Hepatocyte (in vitro differentiated cells): ENCODE measurements around the gene PTPRK. TPM values are rescaled to one million over a fixed set of nuclear protein-coding genes. Genes with fewer than 3 reads are reported as not detected.

ENCODE experiments used
- DNase-seq: peaks from one replicate; pipeline ENCODE4 v3.0.0-alpha.2; 2016; ENCODE audit warnings: low spot score
- H2AFZ ChIP-seq: fragments of 200-600 bp; sonication (generic); 2 replicates; pipeline ENCODE4 v1.6.0; 2016; ENCODE audit warnings: antibody characterized with exemption, mild to moderate bottlenecking
- H3K27ac ChIP-seq: fragments of 200-600 bp; sonication (generic); 2 replicates; pipeline ENCODE4 v1.5.1; 2016; ENCODE audit warnings: mild to moderate bottlenecking
- H3K27me3 ChIP-seq: fragments of 200-600 bp; sonication (generic); 2 replicates; pipeline ENCODE4 v1.6.1; 2016
- H3K36me3 ChIP-seq: fragments of 200-600 bp; sonication (generic); replicated peaks from 2 replicates; pipeline ENCODE4 v1.5.1; 2016; ENCODE audit warnings: low read depth; ENCODE audit not compliant: insufficient read depth
- H3K4me1 ChIP-seq: fragments of 200-600 bp; sonication (generic); 2 replicates; pipeline ENCODE4 v1.5.1; 2016; ENCODE audit warnings: mild to moderate bottlenecking, moderate library complexity; ENCODE audit not compliant: insufficient read depth
- H3K4me2 ChIP-seq: fragments of 200-600 bp; sonication (generic); 2 replicates; pipeline ENCODE4 v1.6.0; 2016
- H3K4me3 ChIP-seq: fragments of 200-600 bp; sonication (generic); 2 replicates; pipeline ENCODE4 v1.5.1; 2016; ENCODE audit warnings: mild to moderate bottlenecking
- H3K79me2 ChIP-seq: fragments of 200-600 bp; sonication (generic); 2 replicates; pipeline ENCODE4 v1.6.0; 2017; ENCODE audit warnings: mild to moderate bottlenecking
- H3K9me2 ChIP-seq: fragments of 200-600 bp; sonication (generic); replicated peaks from 2 replicates; pipeline ENCODE4 v1.6.0; 2017; ENCODE audit warnings: mild to moderate bottlenecking; ENCODE audit not compliant: insufficient read depth
- H3K9me3 ChIP-seq: fragments of 200-600 bp; sonication (generic); 2 replicates; pipeline ENCODE4 v1.5.1; 2016; ENCODE audit warnings: low read depth, mild to moderate bottlenecking
- H4K20me1 ChIP-seq: fragments of 200-600 bp; sonication (generic); 2 replicates; pipeline ENCODE4 v1.6.0; 2016; ENCODE audit warnings: mild to moderate bottlenecking; ENCODE audit not compliant: insufficient read depth, poor library complexity, severe bottlenecking
- CTCF ChIP-seq: fragments of 200-600 bp; sonication (generic); IDR thresholded peaks from 2 replicates; pipeline ENCODE4 v1.5.1; 2016; ENCODE audit warnings: antibody characterized with exemption, mild to moderate bottlenecking; ENCODE audit not compliant: poor library complexity
- EZH2 ChIP-seq: fragments of 200-600 bp; sonication (generic); IDR thresholded peaks from 2 replicates; pipeline ENCODE4 v1.6.1; 2016; ENCODE audit warnings: antibody characterized with exemption, mild to moderate bottlenecking, borderline replicate concordance
- EZH2phosphoT487 ChIP-seq: fragments of 200-600 bp; sonication (generic); IDR thresholded peaks from one replicate; pipeline ENCODE4 v1.6.1; 2018; ENCODE audit warnings: antibody characterized with exemption, mild to moderate bottlenecking, low read depth, moderate library complexity; ENCODE audit not compliant: unreplicated experiment, severe bottlenecking
- WGBS: methylation state at CpG from one replicate; pipeline ENCODE4 v1.1.6; 2016; ENCODE audit warnings: low lambda C conversion rate; ENCODE audit errors: missing lambda C conversion rate; 5-methylcytosine and 5-hydroxymethylcytosine counted together
- polyA plus RNA-seq: library from polyadenylated mRNA; unstranded; fragments of >200 nt; fragmentation: Nextera tagmentation; extraction: Ambion mirVana; gene quantifications from 2 replicates; pipeline ENCODE4 v1.2.1, GENCODE V29; 2016
- total RNA-seq: library from RNA; depleted of rRNA; stranded (reverse); fragments of >200 nt; gene quantifications from 2 replicates; pipeline ENCODE4 v1.2.3, GENCODE V29; 2014

PTPRK gene
- total and polyA plus RNA-seq, 2 experiments from 2014 or later: 42.0 to 80.2 TPM

GRCh38 chr6:128249429-128249828 lies 271.0 kb downstream of the PTPRK start:
- H3K4me3 ChIP-seq: no peak overlapping the region
- DNase-seq: no peak
- WGBS: 92% methylated on average over 4 of the region's 4 CpGs
- no peak overlapping the region for H2AFZ ChIP-seq
- no peaks in the 10 kb centered on the region for H3K4me1 ChIP-seq
- no peak overlapping the region for H3K27ac ChIP-seq
- no peaks in the 10 kb centered on the region for H3K9me2 ChIP-seq
- H3K4me2 ChIP-seq: no peak overlapping the region
- H4K20me1 ChIP-seq: no peaks in the 10 kb centered on the region
- H3K9me3 ChIP-seq: no peaks in the 10 kb centered on the region
- TF ChIP-seq EZH2 (no peak), CTCF (no peak), EZH2phosphoT487 (no peak)
- H3K79me2 ChIP-seq: peaks cover 62% of the 10 kb centered on the region
- H3K36me3 ChIP-seq: no peaks in the 10 kb centered on the region
- H3K27me3 ChIP-seq: no peaks in the 10 kb centered on the region

- Histone ChIP-seq H3K27me3 (no peaks in the 10 kb centered on the region), H3K36me3 (no peaks in the 10 kb centered on the region), H3K9me3 (no peaks in the 10 kb centered on the region), H3K4me3 (no peak overlapping the region), H3K79me2 (peaks cover 45% of the 10 kb centered on the region), H3K27ac (peak overlapping the region; percentile 39), H3K4me2 (no peak overlapping the region), H3K4me1 (no peaks in the 10 kb centered on the region), H2AFZ (no peak overlapping the region), H3K9me2 (no peaks in the 10 kb centered on the region), H4K20me1 (no peaks in the 10 kb centered on the region)
- no peak for TF ChIP-seq EZH2
- TF ChIP-seq CTCF: no peak
- no peak for TF ChIP-seq EZH2phosphoT487
- 76% methylated on average over 7 of the region's 7 CpGs for WGBS
- peak; percentile 14 for DNase-seq
These were observed 273.7 kb downstream of the PTPRK start for GRCh38 chr6:128246472-128247260.

DNA sequence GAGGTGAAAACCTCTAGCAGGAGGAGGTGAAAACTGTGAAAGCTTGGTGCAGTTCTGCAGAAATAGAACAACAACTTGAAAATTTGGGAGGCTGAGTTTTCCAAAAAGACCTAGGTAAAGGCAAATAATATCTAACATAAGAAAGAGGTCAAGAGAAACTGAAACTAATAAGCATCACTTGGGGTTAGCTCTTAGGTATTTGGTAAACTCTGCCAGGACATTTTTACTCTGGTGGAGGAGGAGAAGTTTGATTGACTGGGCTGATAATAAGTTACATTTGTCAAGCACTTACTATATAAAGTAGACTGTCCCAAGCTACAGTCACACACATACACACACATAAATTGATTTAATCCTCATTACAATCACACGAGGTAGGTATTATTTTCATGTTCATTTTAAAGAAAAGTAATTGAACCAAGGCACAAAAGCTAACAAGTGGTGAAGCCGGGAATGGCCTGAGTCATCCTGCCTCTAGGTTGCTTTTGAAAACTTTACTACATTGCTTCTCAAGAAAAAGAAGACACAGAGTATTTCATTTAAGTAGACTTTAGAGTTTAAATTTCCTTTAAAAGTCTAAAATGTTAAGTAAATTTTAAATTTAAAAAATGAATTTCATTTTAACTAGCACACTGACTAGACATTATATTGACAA lies 275.5 kb downstream of the PTPRK start:
- no peaks in the 10 kb centered on the region for H3K9me2 ChIP-seq
- TF ChIP-seq CTCF: no peak
- no peak for TF ChIP-seq EZH2
- no peak for TF ChIP-seq EZH2phosphoT487
- no peak for DNase-seq
- H4K20me1 ChIP-seq: no peaks in the 10 kb centered on the region
- no peaks in the 10 kb centered on the region for H3K27me3 ChIP-seq
- no peak overlapping the region for H3K27ac ChIP-seq
- H3K79me2 ChIP-seq: peaks cover 44% of the 10 kb centered on the region
- H3K4me2 ChIP-seq: no peak overlapping the region
- no peak overlapping the region for H3K4me3 ChIP-seq
- no peaks in the 10 kb centered on the region for H3K36me3 ChIP-seq
- H3K4me1 ChIP-seq: no peaks in the 10 kb centered on the region
- no peaks in the 10 kb centered on the region for H3K9me3 ChIP-seq
- 89% methylated on average over 2 of the region's 2 CpGs for WGBS
- no peak overlapping the region for H2AFZ ChIP-seq
